Measurements from ENCODE around the gene KRT76. TPM values are rescaled to one million over a fixed set of nuclear protein-coding genes. Genes with fewer than 3 reads are reported as not detected.

The KRT76 gene
- total RNA-seq, 2 experiments from 2014 or later, result not detected

- TF ChIP-seq, protein P1, sequence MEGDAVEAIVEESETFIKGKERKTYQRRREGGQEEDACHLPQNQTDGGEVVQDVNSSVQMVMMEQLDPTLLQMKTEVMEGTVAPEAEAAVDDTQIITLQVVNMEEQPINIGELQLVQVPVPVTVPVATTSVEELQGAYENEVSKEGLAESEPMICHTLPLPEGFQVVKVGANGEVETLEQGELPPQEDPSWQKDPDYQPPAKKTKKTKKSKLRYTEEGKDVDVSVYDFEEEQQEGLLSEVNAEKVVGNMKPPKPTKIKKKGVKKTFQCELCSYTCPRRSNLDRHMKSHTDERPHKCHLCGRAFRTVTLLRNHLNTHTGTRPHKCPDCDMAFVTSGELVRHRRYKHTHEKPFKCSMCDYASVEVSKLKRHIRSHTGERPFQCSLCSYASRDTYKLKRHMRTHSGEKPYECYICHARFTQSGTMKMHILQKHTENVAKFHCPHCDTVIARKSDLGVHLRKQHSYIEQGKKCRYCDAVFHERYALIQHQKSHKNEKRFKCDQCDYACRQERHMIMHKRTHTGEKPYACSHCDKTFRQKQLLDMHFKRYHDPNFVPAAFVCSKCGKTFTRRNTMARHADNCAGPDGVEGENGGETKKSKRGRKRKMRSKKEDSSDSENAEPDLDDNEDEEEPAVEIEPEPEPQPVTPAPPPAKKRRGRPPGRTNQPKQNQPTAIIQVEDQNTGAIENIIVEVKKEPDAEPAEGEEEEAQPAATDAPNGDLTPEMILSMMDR (IDR thresholded peaks at IDR 0.05), result no peak
- H3K9me3 Mint-ChIP-seq, result no peaks in the 10 kb centered on the region
- ChIA-PET CTCF (no interaction called here), POLR2A (interaction anchor here (1.0 kb wide), 1 partner anchor 10 kb away, joined by 3 read pairs; no protein-coding TSS in a partner anchor)
- no peak for ATAC-seq
- H3K4me1 Mint-ChIP-seq (ENCODE audit: low read depth), result no peaks in the 10 kb centered on the region
- no peak overlapping the region for H3K4me3 Mint-ChIP-seq
- no peaks in the 10 kb centered on the region for H3K27me3 Mint-ChIP-seq
- intact Hi-C loops (cut with micrococcal nuclease), result no loop called here
- H3K27ac Mint-ChIP-seq, result no peak overlapping the region
- no peaks in the 10 kb centered on the region for H3K36me3 Mint-ChIP-seq (ENCODE audit: low read depth)
- no peak for DNase-seq
Measured at GRCh38 chr12:52726451-52726850, 50.7 kb downstream of the KRT76 start.

DNA sequence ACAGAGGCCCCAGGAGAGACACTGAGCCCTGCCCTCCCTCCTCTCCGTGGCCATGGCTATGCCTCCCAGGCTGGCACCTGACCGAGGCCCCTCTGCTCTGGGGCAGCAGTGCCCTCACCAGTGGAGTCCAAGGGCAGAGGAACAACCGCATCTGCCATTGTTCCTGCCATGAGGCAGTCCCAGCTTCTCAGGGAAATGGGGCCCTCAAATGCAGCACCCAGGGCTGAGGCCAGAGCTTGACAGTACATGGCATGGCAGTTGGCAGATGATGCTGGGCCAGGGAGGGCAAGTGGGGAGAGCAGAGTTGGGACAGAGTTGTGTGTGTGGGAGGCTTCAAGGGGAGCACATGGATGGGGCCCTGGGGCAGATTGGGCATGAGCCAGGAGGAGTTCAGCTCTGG is 52.8 kb downstream of the KRT76 start:
- ChIA-PET CTCF (interaction anchor here (1.5 kb wide), 1 partner anchor 160 kb away, joined by 5 read pairs; no protein-coding TSS in a partner anchor), POLR2A (no interaction called here)
- Mint-ChIP-seq H3K9me3 (no peaks in the 10 kb centered on the region), H3K27ac (no peak overlapping the region), H3K4me1 (ENCODE audit: low read depth) (no peaks in the 10 kb centered on the region), H3K4me3 (no peak overlapping the region), H3K36me3 (ENCODE audit: low read depth) (no peaks in the 10 kb centered on the region), H3K27me3 (no peaks in the 10 kb centered on the region)
- DNase-seq, result no peak
- TF ChIP-seq, protein P1 (IDR thresholded peaks at IDR 0.05), result no peak
- intact Hi-C loops (cut with micrococcal nuclease), result no loop called here
- no peak for ATAC-seq

DNA sequence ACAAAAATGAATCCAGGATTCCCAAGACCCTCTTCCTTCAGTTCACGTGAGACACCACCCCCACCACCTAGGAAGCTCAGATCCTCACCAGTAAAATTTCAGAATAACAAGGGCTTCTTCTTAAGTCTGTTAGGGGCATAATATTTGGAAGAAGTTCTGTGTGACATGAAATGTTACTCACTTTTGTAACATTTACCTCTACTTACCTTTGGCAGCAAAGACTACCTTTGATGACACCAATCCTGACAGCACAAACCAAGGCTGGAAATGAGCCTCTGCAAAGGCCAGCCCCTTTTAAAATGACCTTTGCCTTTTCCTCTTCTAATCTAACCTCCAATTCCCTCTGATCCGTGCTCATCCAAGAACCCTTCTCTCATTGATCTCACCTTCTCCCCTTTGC is 54.5 kb downstream of the KRT76 start:
- POLR2A ChIA-PET, result no interaction called here
- Mint-ChIP-seq H3K4me1 (ENCODE audit: low read depth) (no peaks in the 10 kb centered on the region), H3K36me3 (ENCODE audit: low read depth) (no peaks in the 10 kb centered on the region), H3K4me3 (no peak overlapping the region), H3K9me3 (no peaks in the 10 kb centered on the region), H3K27me3 (no peaks in the 10 kb centered on the region), H3K27ac (no peak overlapping the region)
- TF ChIP-seq, protein P1 (IDR thresholded peaks at IDR 0.05), result no peak
- intact Hi-C loops (cut with micrococcal nuclease), result no loop called here
- DNase-seq, result no peak
- CTCF ChIA-PET, result interaction anchor here (1.4 kb wide), 1 partner anchor 148 kb away, joined by 4 read pairs; no protein-coding TSS in a partner anchor
- no peak for ATAC-seq

- TF ChIP-seq, protein P1 (IDR thresholded peaks at IDR 0.05), result no peak
- ChIA-PET POLR2A (no interaction called here), CTCF (interaction anchor here (1.4 kb wide), 1 partner anchor 149 kb away, joined by 4 read pairs; no protein-coding TSS in a partner anchor)
- DNase-seq (no peak), ATAC-seq (no peak)
- no peaks in the 10 kb centered on the region for H3K4me1 Mint-ChIP-seq (ENCODE audit: low read depth)
- no peak overlapping the region for H3K27ac Mint-ChIP-seq
- intact Hi-C loops (cut with micrococcal nuclease), result no loop called here
- H3K9me3 Mint-ChIP-seq, result no peaks in the 10 kb centered on the region
- H3K4me3 Mint-ChIP-seq, result no peak overlapping the region
- no peaks in the 10 kb centered on the region for H3K27me3 Mint-ChIP-seq
- H3K36me3 Mint-ChIP-seq (ENCODE audit: low read depth), result no peaks in the 10 kb centered on the region
Measured at GRCh38 chr12:52721838-52722470, 55.2 kb downstream of the KRT76 start.

DNA sequence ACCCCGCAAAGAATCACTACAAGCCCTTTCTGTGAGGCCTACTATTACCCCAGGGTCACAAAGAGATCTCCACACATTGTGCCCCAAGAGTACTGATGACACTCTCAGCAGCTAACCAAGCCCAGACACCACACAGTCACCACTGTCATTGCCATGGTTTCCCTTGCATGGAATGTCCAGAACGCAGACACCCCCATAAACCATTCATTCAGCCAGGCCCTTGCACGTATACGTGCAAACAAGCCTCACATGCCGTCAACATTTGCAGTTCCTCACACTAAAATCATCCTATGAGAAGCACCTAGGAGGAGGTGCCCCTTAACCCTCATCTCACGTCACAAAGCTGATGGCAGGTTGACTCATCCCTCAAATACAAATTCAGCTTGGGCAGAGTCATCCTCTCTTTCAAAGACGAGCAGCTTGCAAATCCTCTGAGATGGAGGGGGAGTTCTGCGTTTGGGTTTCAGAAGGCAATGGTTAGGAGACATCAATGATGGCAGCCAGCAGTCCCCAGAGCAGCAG is 56.7 kb downstream of the KRT76 start:
- Mint-ChIP-seq H3K36me3 (ENCODE audit: low read depth) (no peaks in the 10 kb centered on the region), H3K27me3 (peaks cover 6% of the 10 kb centered on the region), H3K4me1 (ENCODE audit: low read depth) (no peaks in the 10 kb centered on the region), H3K4me3 (no peak overlapping the region), H3K9me3 (no peaks in the 10 kb centered on the region), H3K27ac (no peak overlapping the region)
- DNase-seq (no peak), ATAC-seq (no peak)
- CTCF ChIA-PET, result no interaction called here
- TF ChIP-seq, protein P1 (IDR thresholded peaks at IDR 0.05), result no peak
- POLR2A ChIA-PET, result no interaction called here
- intact Hi-C loops (cut with micrococcal nuclease), result no loop called here
